ENCODE measurements around the gene AMDHD2. TPM values are rescaled to one million over a fixed set of nuclear protein-coding genes. Genes with fewer than 3 reads are reported as not detected.

The AMDHD2 gene
- total and polyA plus RNA-seq, 2 experiments from 2014 or later, result 20.2 to 68.1 TPM

DNA sequence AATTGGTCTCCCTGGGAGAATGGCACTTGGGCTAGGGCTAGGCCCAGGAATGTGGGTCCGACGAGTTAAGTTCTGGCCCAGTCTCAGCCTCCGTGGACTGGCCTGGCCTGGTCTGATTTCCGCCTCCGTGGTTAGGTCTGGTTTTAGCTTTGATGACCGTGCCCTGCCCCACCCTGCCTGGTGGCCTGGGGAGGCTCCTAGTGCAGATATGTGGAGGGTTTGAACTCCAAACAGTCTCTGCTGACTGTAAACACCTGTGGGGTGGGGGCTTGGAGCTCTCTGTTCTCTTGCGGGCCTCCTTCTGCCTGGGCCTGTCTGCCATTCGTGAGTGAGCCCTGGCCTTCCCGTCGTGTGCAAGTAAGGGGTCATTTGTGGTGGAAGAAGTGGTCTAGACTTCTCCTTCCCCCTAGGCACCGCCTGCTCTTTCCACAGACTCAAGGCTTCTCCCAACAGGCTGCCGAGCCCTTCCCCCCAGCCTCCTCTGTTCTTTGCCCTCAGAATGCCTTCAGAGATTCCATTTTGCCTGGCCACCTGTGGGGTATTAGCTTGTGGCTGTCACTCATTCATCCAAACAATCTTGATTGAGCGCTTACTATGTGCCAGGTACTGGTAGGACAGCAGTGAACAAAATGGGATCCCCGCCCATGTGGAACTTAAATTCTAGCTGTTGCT, 4.9 kb upstream of the AMDHD2 start:
- Mint-ChIP-seq H3K36me3 (ENCODE audit: low read depth) (peaks cover 12% of the 10 kb centered on the region), H3K4me3 (peak overlapping the region; percentile 89), H3K27me3 (ENCODE audit: insufficient read depth, low read depth, poor library complexity) (peaks cover 43% of the 10 kb centered on the region), H3K9me3 (no peaks in the 10 kb centered on the region; the same call in 1 of the 3 replicates), H3K27ac (peak overlapping the region; percentile 89), H3K4me1 (peaks cover 54% of the 10 kb centered on the region)
- Histone ChIP-seq H3K27ac (ENCODE audit: low read depth) (peak overlapping the region; percentile 32; the same call in 1 of the 2 replicates), H3K9me2 (ENCODE audit: insufficient read depth) (no peaks in the 10 kb centered on the region), H3K4me1 (ENCODE audit: insufficient read depth) (peaks cover 22% of the 10 kb centered on the region; the same call in 1 of the 2 replicates), H3K36me3 (ENCODE audit: insufficient read depth) (no peaks in the 10 kb centered on the region), H3K27me3 (ENCODE audit: insufficient read depth) (no peaks in the 10 kb centered on the region), H3K79me2 (replicated peaks; ENCODE audit: insufficient read depth) (peaks cover 50% of the 10 kb centered on the region), H2AFZ (no peak overlapping the region), H3K4me2 (peak overlapping the region; percentile 92), H3F3A (replicated peaks; ENCODE audit: low read depth) (0 out of 2 replicates have a peak, but pooled peaks cover 24% of the 10 kb centered on the region), H4K20me1 (replicated peaks; ENCODE audit: insufficient read depth) (peaks cover 29% of the 10 kb centered on the region), H3K4me3 (peak overlapping the region; percentile 91)
- TF ChIP-seq, protein P1, sequence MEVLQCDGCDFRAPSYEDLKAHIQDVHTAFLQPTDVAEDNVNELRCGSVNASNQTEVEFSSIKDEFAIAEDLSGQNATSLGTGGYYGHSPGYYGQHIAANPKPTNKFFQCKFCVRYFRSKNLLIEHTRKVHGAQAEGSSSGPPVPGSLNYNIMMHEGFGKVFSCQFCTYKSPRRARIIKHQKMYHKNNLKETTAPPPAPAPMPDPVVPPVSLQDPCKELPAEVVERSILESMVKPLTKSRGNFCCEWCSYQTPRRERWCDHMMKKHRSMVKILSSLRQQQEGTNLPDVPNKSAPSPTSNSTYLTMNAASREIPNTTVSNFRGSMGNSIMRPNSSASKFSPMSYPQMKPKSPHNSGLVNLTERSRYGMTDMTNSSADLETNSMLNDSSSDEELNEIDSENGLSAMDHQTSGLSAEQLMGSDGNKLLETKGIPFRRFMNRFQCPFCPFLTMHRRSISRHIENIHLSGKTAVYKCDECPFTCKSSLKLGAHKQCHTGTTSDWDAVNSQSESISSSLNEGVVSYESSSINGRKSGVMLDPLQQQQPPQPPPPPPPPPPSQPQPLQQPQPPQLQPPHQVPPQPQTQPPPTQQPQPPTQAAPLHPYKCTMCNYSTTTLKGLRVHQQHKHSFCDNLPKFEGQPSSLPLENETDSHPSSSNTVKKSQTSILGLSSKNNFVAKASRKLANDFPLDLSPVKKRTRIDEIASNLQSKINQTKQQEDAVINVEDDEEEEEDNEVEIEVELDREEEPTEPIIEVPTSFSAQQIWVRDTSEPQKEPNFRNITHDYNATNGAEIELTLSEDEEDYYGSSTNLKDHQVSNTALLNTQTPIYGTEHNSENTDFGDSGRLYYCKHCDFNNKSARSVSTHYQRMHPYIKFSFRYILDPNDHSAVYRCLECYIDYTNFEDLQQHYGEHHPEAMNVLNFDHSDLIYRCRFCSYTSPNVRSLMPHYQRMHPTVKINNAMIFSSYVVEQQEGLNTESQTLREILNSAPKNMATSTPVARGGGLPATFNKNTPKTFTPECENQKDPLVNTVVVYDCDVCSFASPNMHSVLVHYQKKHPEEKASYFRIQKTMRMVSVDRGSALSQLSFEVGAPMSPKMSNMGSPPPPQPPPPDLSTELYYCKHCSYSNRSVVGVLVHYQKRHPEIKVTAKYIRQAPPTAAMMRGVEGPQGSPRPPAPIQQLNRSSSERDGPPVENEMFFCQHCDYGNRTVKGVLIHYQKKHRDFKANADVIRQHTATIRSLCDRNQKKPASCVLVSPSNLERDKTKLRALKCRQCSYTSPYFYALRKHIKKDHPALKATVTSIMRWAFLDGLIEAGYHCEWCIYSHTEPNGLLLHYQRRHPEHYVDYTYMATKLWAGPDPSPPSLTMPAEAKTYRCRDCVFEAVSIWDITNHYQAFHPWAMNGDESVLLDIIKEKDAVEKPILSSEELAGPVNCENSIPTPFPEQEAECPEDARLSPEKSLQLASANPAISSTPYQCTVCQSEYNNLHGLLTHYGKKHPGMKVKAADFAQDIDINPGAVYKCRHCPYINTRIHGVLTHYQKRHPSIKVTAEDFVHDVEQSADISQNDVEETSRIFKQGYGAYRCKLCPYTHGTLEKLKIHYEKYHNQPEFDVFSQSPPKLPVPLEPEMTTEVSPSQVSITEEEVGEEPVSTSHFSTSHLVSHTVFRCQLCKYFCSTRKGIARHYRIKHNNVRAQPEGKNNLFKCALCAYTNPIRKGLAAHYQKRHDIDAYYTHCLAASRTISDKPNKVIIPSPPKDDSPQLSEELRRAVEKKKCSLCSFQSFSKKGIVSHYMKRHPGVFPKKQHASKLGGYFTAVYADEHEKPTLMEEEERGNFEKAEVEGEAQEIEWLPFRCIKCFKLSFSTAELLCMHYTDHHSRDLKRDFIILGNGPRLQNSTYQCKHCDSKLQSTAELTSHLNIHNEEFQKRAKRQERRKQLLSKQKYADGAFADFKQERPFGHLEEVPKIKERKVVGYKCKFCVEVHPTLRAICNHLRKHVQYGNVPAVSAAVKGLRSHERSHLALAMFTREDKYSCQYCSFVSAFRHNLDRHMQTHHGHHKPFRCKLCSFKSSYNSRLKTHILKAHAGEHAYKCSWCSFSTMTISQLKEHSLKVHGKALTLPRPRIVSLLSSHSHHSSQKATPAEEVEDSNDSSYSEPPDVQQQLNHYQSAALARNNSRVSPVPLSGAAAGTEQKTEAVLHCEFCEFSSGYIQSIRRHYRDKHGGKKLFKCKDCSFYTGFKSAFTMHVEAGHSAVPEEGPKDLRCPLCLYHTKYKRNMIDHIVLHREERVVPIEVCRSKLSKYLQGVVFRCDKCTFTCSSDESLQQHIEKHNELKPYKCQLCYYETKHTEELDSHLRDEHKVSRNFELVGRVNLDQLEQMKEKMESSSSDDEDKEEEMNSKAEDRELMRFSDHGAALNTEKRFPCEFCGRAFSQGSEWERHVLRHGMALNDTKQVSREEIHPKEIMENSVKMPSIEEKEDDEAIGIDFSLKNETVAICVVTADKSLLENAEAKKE (CRISPR knock-in tag; IDR thresholded peaks at IDR 0.05), result no peak
- TF ChIP-seq JUNB (IDR thresholded peaks at IDR 0.05; ENCODE audit: unreplicated experiment), result no peak
- TF ChIP-seq STAT1 (IDR thresholded peaks at IDR 0.05; ENCODE audit: unreplicated experiment), result no peak
- no peak for TF ChIP-seq EZH2 (IDR thresholded peaks at IDR 0.05; ENCODE audit: low read depth, unreplicated experiment)
- no peak for TF ChIP-seq ZNF331 (CRISPR knock-in tag; IDR thresholded peaks at IDR 0.05; ENCODE audit: low read depth)
- no peak for TF ChIP-seq POLR2AphosphoS5 (IDR thresholded peaks at IDR 0.05; ENCODE audit: low read depth)
- no peak for ATAC-seq
- no peak for DNase-seq (ENCODE audit: low spot score)

All from GM23338 (cell line).